Skeletal muscle cell (primary cell): Measurements from ENCODE around the gene INAFM2.

ENCODE experiments used
- DNase-seq: peaks from one replicate; pipeline ENCODE4 v3.0.0-alpha.2; 2010; ENCODE audit warnings: low read depth
- H3K4me3 ChIP-seq: 2 replicates; pipeline ENCODE4 v1.5.1; 2011; ENCODE audit warnings: low read depth, mild to moderate bottlenecking, control low read depth, low read length, moderate library complexity

INAFM2 gene

DNA sequence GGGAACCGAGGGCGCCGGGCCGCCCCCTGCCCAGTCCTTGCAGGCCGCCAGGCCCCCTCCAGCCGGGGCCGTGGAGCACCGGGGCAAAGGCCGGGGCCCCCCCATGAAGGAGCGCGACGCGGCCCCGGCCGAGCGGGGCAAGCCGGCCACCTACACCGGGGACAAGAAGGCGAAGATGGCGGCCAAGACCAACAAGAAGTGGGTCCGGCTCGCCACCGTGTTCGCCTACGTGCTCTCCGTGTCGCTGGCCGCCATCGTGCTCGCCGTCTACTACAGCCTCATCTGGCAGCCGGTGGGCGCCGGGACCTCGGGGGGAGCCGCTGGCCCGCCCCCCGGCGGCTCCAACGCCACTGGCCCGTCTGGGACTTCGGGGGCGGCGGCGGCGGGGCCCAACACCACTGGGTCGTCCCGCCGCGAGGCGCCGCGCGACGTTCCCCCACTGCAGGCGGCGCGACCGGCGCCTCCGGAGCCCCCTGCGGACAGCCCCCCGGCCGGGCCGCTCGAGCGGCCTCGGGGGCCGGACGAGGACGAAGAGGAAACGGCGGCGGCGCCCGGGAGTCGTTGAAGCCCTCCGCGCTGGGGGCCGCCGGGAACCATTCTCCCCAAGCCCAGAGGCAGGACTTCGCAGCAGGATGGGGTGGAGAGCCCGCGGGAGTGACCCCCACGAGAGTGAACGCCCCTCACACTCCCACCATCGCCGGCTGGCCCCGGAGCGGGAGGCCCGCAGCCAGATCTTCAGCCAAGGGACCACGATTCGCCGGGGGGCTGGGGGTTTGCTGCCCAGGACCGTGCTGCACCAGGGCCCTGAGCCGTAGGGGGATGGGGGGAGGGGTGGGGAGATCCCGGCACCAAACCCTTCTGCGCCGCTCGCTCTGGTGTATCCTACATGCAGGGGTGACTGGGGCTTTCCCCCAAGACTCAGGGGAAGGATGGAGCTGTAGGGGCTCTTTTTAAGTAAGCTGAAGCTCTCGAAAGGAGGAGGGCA lies 753 bp downstream of the INAFM2 start:
- peak overlapping the region; percentile 61 for H3K4me3 ChIP-seq
- no peak for DNase-seq

DNA sequence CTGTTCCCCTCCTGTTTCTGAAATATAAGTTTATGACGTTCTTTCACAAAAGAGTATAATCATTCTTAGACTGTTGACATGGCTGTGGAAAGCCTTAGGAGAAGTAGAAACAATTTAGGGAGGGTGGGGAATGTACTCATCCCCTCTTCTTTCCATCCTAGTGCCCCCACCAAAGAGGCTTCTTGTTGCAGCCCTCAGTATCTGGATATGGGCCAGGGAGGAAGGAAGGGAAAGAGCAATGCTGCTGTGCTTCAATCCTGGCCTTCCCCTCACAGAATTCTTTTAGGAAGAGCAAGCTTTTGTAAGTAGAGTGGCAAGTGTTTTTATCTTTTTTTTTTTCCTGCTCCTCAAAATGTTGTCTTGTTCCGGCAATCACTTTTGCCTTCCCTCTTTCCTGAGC lies 1.7 kb downstream of the INAFM2 start:
- no peak for DNase-seq
- H3K4me3 ChIP-seq = peak overlapping the region; percentile 61

DNA sequence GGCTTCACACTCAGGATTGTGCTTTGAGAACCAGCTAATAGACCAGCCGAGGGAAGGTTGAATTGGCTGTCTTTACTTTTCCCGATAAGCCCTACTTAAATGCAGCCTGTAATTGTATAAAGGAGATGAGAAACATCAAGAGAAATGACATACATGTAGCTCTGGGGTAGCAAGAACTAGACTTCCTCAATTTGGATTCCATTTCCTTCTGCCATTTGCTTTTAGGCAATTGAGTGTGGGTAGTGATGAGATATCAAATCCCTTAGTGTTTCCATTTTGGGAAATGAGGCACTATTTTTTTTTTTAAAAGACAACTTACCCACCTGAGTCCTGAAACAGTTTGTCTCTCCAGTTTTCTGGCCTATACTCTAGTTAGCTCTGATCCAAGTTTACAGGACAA lies 2.2 kb downstream of the INAFM2 start:
- H3K4me3 ChIP-seq = no peak overlapping the region
- no peak for DNase-seq

DNA sequence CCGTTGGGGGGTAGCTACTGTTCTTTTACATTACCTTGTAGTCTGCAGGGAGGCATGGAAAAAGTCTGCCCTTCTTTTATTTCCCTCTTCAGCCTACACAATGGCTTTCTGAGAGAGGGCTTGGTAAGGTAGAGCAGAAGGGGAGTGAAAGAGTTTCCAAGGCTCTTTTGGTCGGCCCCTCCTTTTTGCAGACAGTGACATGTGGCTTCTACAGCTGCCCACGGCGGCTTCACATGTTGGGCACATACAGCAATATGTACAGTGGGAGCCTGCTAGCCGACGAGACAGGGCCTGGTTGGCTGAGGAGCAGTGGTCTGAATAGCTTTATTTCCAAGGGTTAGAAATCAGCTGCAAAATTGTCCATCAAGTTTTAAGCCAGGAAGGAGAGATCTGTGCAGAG lies 4.0 kb downstream of the INAFM2 start:
- H3K4me3 ChIP-seq = no peak overlapping the region
- DNase-seq = no peak

DNA sequence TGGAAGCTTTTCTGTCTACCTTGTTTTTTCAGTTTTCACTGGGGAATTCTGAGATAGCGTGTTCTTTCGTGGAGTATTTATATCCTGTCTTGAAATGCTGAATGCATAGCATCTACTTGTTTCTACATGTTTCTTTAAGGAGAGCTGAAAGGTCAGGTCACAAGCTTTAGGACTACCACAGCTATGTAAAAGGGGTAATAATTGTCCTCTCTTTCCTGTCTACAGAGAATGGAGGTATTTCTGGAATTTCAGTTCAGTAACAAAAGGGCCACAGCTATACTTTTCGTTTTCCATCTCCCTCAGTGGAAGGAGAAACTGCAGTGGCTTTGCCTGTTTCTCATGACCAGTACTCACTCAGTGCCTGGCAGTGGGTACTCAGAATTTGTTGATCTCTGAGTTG lies 4.7 kb downstream of the INAFM2 start:
- DNase-seq = no peak

DNA sequence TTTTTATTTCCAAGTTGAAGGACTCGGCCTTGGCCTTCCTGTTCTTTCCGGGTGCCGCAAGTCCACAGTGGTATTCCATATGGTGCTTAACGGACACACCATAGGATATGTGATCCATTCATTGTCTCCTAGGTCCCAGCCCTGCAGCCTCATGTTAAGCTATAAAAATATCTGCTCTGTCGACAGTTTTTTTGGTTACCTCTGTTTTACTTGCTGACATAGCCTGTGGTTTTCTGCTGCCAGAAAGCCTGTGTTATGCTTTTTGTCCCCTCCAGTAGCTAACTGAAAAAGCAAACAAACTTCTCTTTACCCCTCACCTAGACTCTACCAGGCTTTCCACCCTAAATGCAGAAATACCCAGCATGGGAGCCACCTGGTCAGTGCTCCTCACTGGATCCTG lies 5.3 kb downstream of the INAFM2 start:
- no peak for DNase-seq
- no peak overlapping the region for H3K4me3 ChIP-seq

More for the DNA sequence above, 4.7 kb downstream of the INAFM2 start:
- no peak overlapping the region for H3K4me3 ChIP-seq

DNA sequence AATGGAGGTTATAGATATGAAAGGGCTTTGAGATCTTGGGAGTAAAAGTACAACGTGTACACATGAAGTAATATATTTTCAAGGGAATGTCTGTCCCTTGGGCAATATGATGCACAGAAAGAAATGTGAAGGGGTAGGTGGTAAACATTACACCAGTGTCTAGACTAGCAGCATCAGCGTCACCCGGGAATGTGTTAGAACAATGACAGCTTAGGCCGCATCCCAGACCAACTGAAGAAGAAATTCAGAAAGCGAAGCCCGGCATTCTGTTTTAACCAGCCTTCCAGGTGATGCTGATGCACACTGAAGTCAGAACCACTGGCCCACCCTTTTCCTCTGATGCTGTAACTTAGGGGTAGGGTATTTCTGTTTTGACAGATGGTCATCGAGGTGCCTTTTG lies 6.3 kb downstream of the INAFM2 start:
- H3K4me3 ChIP-seq = no peak overlapping the region
- DNase-seq = no peak

DNA sequence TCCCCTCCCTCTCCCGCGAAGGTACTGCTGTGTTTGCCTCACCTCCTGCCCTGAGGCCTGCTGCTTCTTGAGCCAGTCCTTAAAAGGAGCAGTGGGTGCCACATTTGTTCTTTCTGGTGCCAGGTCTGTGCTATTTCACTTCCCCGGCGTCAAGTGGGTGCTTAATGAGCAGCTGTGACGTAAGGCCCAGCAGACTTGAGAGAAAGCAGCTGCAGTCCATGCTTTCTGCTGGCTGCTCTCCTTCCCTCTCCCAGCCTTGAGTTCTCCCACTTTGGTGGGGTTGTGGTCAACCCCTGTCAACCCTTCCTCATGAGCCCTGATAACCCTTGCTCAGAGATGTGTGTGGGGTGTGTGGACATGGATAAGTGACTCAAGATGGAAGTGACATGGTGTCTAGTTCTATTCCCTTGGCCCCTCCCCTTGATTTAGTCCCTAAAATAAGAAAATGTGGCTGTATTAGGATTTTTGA lies 6.9 kb downstream of the INAFM2 start:
- no peak overlapping the region for H3K4me3 ChIP-seq
- DNase-seq = no peak

DNA sequence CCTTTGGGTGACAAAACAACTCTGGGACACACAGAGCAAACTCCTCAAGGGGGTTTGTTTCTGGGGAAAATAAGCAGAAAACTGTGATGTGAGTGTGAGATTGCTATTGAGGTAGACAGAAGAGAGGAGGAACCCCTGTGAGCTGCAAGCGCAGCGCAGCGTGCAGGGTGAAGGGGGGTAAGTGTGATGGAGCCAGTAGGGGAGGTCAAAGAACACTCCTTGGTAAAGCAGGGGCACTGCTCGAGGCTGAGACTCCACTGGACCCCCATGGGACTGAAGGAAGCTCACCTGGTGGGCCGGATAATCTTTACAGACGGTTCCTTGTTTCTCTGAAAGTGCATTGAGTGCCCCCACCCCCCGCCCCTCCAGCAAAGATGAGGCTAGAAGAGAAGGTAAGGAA lies 7.5 kb downstream of the INAFM2 start:
- DNase-seq = no peak
- no peak overlapping the region for H3K4me3 ChIP-seq

DNA sequence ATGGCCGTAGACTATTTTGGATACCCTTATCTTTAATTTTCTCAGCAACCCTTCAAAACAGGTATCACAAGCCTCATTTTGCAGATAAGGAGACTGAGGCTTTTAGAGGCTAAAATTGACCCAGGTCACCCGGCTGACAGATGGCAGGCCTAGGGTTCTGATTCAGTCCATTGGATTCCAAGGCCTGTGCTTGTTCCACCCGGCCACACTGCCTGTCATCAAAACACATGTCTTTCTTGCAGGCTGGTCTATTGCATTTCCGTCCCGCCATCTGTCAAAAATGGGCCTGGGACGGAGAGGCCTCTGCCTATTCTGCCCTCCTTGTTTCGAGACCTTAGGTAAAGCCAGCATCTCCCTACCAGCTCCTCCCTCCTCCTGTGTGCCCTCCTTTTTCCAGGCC lies 8.1 kb downstream of the INAFM2 start:
- no peak for DNase-seq

DNA sequence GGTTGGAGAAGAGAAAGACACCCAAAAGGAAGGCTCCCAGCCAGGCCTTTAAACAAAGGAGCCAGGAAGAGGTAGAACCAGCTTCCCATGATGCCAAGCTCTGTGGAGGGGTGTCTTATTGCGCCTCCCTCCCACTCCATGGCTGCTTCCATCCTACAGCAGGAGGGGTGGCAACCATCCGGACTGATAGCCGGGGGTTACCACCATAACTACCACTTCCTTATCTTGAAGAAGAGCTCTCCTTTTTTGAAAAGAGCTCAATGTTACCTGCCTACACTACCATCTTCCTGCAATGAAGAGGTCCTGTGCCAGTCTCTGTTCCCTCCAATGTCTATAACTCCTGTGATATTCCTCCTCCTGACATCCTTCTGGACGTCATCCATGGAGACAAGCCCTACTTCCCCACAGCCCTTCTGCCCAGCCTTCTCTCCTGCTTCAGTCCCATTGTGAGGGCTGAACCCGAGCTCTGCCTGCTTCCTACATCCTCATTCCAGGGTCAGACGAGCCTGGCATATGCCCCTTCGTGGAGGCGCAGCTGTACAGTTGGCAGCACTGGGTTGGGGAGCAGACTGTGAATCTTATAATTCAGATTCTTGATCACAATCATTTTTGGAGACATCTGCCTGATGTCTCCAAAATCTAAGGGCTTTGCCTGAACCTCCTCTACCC lies 8.8 kb downstream of the INAFM2 start:
- DNase-seq = no peak
- no peak overlapping the region for H3K4me3 ChIP-seq

More for the DNA sequence above, 8.1 kb downstream of the INAFM2 start:
- H3K4me3 ChIP-seq = no peak overlapping the region

DNA sequence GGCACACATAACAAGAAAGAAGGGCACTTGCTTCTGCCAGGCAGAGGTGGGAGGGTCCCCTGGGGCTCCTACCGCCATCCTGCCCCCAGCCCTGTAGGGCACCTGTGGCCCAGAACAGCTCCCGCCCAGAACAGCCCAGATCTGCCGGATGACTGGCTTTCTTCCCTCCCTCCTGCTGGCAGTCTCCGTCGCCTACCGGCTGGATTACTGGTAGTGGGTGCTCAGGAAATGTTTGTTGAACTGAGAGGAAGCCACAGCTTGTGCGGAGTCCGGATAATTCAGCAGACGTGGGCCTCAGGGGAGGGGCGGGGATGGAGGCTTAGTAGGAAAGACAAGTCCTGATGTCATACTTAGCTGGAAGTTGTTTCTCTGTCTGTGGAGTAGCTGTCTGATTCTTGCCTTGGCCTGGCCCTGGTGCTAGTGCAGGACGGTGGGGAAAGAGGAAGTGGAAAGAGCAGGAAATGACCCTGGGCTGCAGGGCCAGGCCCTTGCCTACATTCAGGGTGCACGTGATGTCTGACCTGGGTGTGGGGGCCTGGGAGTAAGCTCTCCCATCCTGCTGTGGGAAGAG lies 10.5 kb downstream of the INAFM2 start:
- peak; percentile 64 for DNase-seq
- no peak overlapping the region for H3K4me3 ChIP-seq

DNA sequence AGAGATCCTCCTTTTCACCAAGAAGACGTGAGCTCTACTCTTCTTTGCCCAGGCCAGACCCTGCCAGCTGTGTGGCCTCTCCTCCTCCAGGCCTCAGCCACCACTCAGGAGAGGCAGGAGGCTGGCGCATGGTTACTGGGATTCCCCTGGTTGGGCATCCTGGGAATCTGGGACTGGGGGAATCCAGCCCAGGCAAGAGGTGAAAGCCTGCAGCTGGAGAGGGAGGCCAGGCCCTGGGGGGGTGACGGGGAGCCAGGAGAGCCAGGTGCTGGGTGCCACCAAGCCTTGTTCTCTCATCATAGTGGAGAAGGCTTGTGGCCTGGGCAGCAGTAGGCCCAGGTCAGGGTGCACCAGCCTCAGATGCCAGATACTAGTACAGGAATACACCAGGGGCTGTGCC lies 11.0 kb downstream of the INAFM2 start:
- DNase-seq = no peak
- H3K4me3 ChIP-seq = no peak overlapping the region

DNA sequence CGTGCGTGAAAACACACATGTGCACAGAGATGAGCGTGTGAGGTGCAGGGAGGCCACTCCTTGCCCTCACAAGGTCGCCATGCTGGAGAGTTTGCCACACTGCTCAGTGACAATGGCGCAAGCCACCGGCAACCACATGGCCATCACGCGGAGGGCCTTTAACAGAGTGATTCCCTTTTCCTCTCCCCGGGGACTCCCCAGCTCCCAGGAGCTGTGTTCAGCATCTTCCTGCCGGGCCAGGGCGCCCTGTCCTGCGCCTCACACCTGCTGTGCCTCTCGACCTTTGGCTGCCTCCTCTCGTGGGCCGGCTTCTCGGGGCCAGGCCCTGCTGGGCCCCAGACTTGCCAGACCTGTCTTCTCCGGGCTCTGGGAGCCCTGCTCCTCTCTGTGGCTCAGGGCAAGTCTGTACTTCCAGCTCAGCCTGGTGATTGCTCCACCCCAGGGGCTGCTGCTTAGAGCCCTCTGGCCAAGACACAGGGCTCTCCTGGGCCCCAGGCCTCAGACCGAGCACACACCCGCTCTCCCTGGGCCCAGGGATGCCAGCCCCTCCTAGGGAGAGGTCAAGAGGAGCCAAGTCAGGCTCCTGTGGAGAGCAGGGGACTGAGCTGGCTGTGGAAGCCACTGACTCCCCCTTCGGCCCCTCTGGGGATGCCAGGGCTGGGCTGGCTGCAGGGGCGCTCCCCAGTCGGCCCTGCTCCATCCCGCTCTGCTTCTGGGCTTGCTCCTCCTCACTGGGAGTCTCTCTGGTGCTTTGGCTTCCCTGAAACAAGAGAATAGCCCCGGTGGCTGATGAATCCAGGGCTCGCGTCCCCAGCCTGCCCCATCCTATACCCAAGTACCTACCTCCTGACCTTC lies 11.7 kb downstream of the INAFM2 start:
- no peak overlapping the region for H3K4me3 ChIP-seq
- no peak for DNase-seq

DNA sequence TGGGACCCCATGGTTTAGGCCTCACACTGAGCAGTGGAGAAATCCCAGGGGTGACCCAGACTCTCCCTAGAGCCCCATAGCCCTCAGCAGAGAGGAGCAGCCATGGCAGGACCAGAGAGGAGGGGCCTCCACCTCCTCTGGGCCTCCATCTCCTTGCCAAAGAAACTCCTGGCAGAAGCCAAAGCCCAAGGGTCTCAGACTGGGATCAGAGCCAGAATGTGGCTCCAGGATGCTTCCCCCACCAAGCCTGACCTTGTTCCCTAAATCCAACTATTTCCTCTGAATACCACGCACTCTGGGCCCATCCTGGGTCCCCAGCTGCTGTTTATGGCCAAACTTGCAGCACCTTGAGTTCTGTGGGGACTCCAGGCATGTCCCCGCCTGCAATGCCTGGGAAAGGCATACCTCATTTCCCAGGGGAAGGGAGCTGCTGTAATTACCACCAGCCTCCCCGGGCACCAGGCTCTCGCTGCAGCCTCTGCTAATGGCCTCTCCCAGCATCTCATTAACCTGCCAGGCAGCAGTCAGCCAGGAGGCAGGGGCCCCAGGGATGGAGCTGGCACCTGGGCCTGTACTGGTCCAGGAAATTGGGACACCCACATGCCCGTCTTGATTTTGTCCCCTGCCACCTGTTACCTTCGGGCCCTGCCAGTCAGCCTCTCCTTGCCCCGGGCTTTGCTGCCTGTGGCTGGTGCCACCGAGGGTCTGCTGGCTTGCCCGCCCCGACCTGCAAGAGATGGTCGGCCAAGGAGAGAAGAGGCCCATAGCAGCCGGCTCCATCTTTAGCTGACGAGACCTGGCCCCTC lies 12.6 kb downstream of the INAFM2 start:
- DNase-seq = no peak
- H3K4me3 ChIP-seq = no peak overlapping the region

DNA sequence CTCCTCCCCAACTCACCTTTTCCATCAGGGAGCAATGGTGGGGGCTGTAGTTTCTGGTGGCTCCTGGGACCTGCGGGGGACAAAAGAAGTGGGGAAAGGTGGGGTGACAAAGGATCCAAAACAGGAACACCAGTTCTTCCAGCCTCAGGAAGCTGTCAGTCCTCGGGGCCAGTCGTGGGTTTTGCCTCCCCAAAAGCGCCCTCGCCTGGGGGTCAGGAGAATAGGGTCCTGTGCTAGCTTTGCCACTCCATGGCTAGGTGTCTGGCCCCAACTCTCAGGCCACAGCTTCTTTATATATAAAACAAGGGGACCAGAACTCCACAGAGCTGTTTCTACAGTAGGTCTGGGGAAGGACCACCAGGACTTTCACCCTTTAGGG lies 13.2 kb downstream of the INAFM2 start:
- DNase-seq = no peak

DNA sequence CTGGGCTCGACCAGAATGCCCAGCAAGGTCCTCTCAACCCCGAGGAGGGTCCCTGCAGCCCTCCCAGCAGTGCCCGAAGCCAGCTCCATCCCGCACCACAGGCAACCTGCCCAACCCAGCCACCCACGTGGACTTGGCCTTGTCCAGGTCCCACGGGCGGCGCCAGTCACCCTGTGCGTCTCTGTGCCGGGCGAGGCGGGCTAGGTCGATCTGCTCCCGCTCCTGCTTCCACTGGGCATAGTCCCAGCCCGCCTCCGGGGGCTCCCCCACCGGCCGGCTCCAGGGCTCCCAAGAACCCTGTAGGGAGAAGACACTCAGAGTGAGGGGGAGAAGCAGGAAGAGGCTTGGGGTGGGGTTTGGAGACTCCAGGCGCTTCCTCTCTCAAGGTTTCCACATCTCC lies 14.1 kb downstream of the INAFM2 start:
- H3K4me3 ChIP-seq = no peak overlapping the region

More for the DNA sequence above, 13.2 kb downstream of the INAFM2 start:
- no peak overlapping the region for H3K4me3 ChIP-seq

DNA sequence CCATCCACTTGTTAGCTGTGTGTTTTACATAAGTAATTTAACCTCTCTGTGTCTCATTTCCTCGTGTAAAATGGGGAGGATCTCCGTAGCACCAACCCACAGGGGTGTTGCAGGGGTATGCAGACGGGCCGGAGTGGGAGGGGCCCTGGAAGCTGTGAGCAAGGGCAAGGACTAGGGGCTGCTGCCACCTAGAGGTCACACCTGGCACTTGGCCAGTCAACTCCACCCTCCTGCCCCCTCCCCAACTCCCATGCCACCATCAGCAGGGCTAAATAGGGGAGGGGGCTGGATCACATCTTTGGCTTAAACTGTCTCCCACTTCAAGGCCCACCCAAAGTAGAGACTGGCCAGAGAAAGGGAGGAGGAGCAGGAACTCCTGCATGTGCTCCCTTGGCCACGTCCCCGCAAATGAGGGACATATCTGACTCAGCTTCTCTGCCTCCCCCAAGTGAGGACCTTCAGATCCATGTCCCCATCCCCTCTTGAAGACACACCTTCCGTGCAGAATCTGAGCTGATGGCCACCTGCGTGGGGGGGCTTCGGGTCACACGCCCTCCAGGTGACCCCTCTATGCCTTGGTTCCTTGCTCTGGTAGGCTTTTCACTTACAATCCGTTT lies 14.7 kb downstream of the INAFM2 start:
- no peak for DNase-seq
- H3K4me3 ChIP-seq = no peak overlapping the region

More for the DNA sequence above, 14.1 kb downstream of the INAFM2 start:
- no peak for DNase-seq
